ENCODE measurements around the gene ITGA4.

Gene ITGA4

DNA sequence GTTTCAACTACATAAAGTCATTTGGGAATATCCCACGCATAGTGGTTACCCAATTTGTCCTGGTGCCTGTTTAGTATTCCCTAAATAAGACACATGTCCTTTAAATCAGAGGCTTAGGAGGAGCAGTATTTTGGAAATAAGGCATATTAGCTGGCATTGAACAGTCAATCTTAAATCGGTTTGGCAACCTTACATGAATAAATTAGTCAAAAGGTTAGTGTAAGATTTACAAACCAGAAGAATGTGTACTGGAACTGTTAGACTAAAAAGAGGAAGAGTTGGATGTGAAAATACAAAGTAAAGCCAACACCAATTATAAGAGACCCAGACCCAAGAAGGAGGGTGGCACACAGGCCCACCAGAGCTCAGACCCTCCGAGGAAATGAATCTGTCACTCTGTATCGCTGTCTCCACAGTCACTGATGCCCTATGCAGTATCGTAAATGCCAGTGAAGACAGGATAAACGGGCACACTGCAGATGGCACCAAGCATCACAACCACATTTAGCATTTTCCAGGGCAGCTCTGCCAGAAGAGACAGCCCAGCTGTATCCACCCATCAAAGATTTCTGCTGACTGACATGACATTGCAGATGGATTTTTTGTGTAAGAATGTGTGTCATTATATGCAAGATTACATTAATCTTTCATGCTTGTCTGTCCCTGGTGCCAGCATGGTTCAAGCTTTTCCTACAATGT lies 109.3 kb downstream of the ITGA4 start:
- in situ Hi-C loops (cut with MboI; ENCODE audit: low sequenced_read_pairs), result no loop called here

DNA sequence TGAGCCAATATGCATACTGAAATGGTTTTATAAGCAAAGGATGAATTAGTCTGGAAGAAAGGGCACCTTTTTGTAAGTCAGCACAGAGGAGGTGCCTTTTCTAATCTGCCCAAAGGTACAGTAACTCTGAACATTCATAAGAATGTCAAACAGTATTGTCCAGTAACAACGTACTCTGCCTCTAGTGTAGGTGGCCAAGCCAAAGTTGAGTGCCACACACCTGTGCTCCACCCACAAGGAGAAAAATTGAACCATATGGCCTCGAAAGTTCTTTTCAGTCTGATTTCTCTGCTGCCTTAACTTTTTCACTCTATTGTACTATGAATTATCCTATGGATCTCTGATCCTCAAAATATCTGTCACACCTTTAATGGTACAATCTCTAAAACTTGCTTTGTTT lies 112.9 kb downstream of the ITGA4 start:
- in situ Hi-C loops (cut with MboI; ENCODE audit: low sequenced_read_pairs), result no loop called here

DNA sequence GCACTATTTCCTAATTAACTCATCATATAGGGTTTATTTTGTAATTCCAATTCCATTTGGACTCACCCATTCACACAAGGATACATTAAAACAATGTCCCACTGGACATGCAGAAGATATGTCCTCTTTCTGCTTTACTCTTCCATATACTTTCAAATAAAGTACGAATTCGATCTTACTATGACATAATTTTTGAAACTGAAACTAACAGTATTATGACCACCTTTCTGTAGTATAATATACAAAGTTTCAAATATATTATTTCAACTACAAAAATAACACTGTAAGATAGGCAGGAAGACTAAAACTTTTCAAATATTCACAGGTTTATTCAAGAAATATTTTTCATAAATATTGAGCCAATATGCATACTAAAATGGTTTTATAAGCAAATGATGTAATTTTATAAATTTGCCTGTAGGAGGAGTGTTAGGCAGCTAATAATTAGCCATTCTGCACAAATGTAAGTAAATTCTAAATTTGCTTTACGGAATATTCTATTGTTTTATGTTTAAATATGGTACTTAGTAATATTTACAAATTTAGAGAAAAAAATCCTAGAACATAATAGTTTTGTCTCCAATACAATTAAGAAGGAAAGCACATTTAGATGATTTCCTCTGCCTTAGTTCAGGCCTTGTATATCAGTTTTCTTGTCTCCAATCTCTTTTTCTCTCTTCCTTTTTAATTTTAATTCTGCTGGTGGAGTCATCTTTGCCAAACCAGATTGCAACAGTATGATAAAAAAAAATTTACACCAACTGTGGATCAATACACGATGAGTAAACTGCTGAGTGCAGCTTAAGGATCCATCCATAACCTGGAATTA lies 113.9 kb downstream of the ITGA4 start:
- in situ Hi-C loops (cut with MboI; ENCODE audit: low sequenced_read_pairs), result no loop called here

DNA sequence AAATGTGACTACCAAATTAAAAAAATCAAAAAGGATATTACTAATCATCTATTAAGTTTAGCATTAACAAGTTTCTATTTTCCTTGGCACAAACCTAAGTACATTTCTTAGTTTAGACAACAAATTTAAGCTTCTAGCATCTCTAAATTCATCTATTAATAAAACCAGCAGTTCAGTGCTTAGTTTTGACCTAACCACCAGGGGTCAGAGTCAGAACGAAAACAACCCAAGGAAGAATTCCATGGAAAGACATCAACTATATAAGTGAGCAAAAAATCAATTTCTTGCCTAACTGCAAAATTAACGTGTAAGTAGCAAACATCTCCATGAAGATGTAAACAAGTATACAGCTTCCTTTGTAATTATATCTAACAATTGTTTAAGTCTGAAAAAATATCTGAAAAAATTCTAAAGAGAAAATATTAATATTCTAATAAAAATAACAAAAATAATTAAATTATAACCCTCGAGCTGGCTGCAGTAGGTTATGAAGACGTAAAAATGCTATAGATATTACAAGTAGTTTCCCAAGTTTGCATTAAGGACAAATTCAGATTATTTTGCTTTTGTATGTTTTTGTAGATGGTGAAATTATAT lies 116.1 kb downstream of the ITGA4 start:
- in situ Hi-C loops (cut with MboI; ENCODE audit: low sequenced_read_pairs), result no loop called here

DNA sequence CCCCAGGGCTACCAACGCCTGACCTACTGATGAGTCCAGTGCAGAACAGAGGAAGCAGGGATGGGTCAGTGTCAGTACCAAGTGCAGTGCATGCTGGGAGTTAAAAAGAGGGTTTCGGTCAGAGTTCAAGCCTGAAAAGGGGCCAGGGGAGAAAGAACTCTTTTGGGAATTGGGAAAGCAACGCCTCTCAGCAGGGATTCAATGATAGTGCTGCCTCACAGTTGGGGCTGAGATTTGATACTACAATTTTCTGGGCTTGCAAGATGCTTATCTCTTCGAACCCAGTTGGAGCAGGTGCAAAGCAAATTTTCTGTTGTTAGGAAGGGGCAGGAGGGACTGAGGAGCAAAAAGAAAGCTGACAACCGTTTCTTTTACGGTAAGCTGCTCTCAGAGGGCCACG lies 117.1 kb downstream of the ITGA4 start:
- in situ Hi-C loops (cut with MboI; ENCODE audit: low sequenced_read_pairs), result no loop called here

DNA sequence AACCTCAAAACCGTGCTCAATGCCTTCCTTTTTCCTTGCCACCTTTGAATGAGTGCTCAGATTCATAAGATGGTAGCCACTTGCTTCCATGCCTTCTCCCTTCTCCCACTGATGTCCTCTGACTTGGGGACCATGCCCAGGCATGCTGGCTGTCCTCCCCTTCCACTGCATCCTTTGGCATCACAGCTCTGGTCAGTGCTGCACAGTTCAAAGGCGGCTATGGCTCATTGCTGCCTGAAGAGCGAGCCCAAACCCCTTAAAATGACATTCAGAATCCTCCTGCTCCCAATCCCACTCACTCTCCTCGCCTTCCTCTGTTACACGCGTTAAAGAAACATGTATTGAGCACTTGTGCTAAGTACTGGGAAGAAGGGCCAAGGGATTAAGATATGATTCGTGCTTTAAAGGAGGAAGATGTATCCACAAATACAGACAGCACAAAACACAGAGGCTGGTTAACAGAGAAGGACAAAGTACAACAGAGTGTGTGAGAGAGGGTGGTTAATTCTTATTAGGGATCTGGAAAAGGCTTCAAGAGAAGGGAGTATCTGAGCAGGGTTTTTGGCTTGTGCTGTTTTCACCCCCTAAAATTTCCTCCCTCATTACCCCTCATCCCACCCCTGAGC lies 118.0 kb downstream of the ITGA4 start:
- in situ Hi-C loops (cut with MboI; ENCODE audit: low sequenced_read_pairs), result no loop called here

DNA sequence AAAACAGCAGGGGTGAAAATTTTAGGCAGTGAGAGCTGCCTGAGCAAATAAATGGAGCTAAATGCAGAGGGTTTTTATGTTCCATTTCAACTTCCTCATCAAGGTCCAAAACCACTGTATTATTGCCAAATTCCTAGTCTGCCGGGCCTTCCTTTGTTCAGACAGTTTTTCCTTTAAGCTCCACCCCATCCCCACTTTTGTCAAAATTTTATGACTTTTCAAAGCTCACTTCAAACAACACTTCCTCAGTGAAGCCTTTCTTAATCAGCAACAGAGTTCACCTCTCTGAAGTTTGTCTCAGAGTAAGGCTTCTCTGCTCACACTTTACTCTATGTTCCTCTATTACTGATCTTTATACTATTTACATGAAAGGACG lies 118.5 kb downstream of the ITGA4 start:
- in situ Hi-C loops (cut with MboI; ENCODE audit: low sequenced_read_pairs), result no loop called here

DNA sequence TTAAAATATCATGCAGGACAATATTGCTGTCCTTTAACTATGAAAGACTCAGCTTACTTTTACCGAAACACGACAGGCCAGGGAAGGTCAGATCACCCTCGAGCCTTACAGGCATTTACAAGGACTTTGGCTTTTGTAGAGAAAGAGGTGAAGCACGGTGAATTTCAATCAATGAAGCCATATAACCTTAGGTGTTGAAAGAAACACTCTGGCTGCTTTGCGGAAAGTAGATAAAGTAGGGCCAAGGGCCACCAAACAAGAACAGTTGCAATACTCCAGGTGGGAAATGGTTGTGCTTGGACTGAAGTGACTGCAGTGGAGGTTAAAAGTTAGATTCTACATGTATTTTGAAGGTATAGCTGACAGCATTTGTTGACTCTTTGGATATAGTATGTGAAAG lies 119.2 kb downstream of the ITGA4 start:
- in situ Hi-C loops (cut with MboI; ENCODE audit: low sequenced_read_pairs), result no loop called here

DNA sequence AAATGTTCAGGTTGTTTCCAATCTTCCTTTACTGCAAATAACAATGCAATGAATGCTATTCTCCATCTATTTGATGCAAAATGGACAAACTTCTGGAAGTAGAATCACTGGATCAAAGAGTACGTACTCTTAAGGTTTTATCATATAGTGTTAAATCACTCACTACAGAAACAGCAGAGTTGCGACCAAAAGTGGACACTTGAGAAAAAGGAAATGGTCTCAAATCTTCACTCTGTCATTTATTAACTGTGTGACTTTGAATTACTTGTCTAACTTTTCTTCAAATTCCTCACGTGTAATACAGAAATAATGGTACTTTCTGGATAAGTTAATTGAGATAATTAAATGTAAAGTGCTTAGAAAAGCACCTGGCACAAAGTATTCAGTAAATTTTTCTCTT lies 121.6 kb downstream of the ITGA4 start:
- in situ Hi-C loops (cut with MboI; ENCODE audit: low sequenced_read_pairs), result no loop called here

DNA sequence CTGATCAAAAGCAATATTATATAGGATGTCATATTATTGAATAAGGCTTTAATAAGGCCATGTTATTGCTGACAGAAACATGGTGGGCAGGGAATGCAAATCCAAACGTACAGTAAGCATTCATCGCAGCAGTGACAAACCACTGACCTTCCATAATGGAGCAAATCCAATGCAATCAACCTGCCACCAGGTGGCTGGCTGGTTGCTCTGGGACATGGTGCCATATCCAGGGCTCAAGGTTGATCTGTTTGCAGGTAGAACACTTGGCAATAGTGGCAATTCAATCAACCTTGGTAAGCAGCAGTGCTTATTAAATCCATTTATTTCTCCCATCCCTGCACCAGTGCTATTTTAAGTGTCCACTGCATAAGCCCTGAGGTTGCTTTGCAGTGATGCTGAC lies 124.3 kb downstream of the ITGA4 start:
- in situ Hi-C loops (cut with MboI; ENCODE audit: low sequenced_read_pairs), result no loop called here

DNA sequence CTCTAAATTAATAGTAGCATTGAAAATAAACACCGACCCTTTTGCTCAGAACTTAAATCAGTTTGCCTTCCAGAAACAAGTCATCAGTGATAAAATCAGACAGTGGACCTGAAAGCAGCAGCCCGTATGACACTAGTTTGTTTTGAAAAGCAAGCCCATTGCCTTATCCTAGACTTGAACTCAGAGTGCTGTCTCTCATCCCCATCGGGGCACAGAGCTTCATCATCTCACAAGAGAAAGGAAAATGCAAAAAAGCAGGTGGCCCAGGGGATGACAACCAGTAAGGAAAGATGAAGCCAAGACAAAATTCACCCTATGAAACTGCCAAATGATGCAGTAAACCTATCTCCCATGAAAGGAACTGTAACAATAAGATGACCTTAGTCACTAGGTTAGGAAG lies 128.5 kb downstream of the ITGA4 start:
- in situ Hi-C loops (cut with MboI; ENCODE audit: low sequenced_read_pairs), result no loop called here
